ENCODE results near the gene FBXL19. TPM values are rescaled to one million over a fixed set of nuclear protein-coding genes. Genes with fewer than 3 reads are reported as not detected.

FBXL19 gene
- total and polyA plus RNA-seq, 2 of the 8 experiments (the other 6 are each of a cell fraction or from before 2014, with no cell fraction given): 47.2 to 72.2 TPM

- H3K18ac ChIP-seq (ENCODE audit: extremely low read depth, low read length): no peak overlapping the region
- H3K14ac ChIP-seq (ENCODE audit: insufficient read length): no peak overlapping the region
- H2BK20ac ChIP-seq (ENCODE audit: low read length): no peak overlapping the region
- no peak overlapping the region for H4K5ac ChIP-seq (ENCODE audit: insufficient read length, low read depth, low read length)
- H3K9me3 ChIP-seq (ENCODE audit: insufficient read depth in 2 of 2, low read depth in 1 of 2, low read length in 1 of 2): no peaks in the 10 kb centered on the region
- no peaks in the 10 kb centered on the region for H3K4me1 ChIP-seq (replicated peaks in 1 of 4; ENCODE audit: control insufficient read depth in 3 of 4, insufficient read depth in 4 of 4, low read length in 3 of 4)
- no peak overlapping the region for H3K27ac ChIP-seq (ENCODE audit: low read depth, low read length)
- no peaks in the 10 kb centered on the region for H3K79me2 ChIP-seq (ENCODE audit: control insufficient read depth in 1 of 2, insufficient read depth in 2 of 2, low read length in 2 of 2)
- no peak overlapping the region for H2AK5ac ChIP-seq (ENCODE audit: low read depth, low read length)
- H3K9ac ChIP-seq (replicated peaks in 1 of 4; ENCODE audit: extremely low read depth in 1 of 4, low read depth in 3 of 4, low read length in 3 of 4): no peak overlapping the region
- no peak overlapping the region for H4K91ac ChIP-seq (replicated peaks; ENCODE audit: insufficient read length, low read length)
- no peaks in the 10 kb centered on the region for H3K27me3 ChIP-seq (replicated peaks in 1 of 4; ENCODE audit: control insufficient read depth in 3 of 4, extremely low read depth in 1 of 4, insufficient read depth in 3 of 4, low read length in 3 of 4)
- no peak overlapping the region for H2BK15ac ChIP-seq (ENCODE audit: low read length)
- FAIRE-seq: no peak
- H3K4me2 ChIP-seq (ENCODE audit: insufficient read depth in 1 of 2, low read depth in 2 of 2, low read length in 2 of 2): no peak overlapping the region
- TF ChIP-seq GTF2F1 (IDR thresholded peaks at IDR 0.05; ENCODE audit: borderline replicate concordance, low read depth, low read length): no peak
- no peak for TF ChIP-seq RBBP5 (IDR thresholded peaks at IDR 0.05; ENCODE audit: borderline replicate concordance, low read depth, low read length)
- TF ChIP-seq CTCF (IDR thresholded peaks at IDR 0.05; ENCODE audit: control extremely low read depth in 1 of 3, insufficient read depth in 1 of 3, low read depth in 1 of 3, low read length in 3 of 3): no peak
- CTCF ChIA-PET (ENCODE audit: partially characterized antibody): interaction anchor here (0.7 to 4.7 kb wide), 8 partner anchors 8 to 124 kb away, joined by 3 to 26 read pairs (median 4); no protein-coding TSS in a partner anchor
- H4K20me1 ChIP-seq (replicated peaks in 1 of 2; ENCODE audit: control insufficient read depth in 1 of 2, insufficient read depth in 2 of 2, low read length in 2 of 2): peaks cover 1 to 19% of the 10 kb centered on the region in 2 experiments
- H2BK5ac ChIP-seq (ENCODE audit: low read depth, low read length): no peak overlapping the region
- WGBS, 2 experiments (ENCODE audit: extremely low coverage in 1 of 2, insufficient coverage in 1 of 2, insufficient read length in 1 of 2, insufficient replicate concordance in 2 of 2, low coverage in 1 of 2, low lambda C conversion rate in 2 of 2, missing lambda C conversion rate in 1 of 2): 90% methylated on average over 4 of the region's 4 CpGs; no CpG with 5 or more reads in 1 of the 2 experiments
- no peak overlapping the region for H3K4me3 ChIP-seq (ENCODE audit: extremely low read depth in 1 of 4, insufficient read depth in 2 of 4, low read depth in 3 of 4, low read length in 4 of 4)
- no peak overlapping the region for H2BK120ac ChIP-seq (replicated peaks; ENCODE audit: low read depth, low read length)
- H3K36me3 ChIP-seq (ENCODE audit: control insufficient read depth in 2 of 4, insufficient read depth in 4 of 4, low read length in 3 of 4): peaks cover 21 to 52% (median 46%) of the 10 kb centered on the region in 4 experiments
- no peak overlapping the region for H3K23ac ChIP-seq (ENCODE audit: insufficient read length)
- H2AFZ ChIP-seq (ENCODE audit: low read length): no peak overlapping the region
- no peak overlapping the region for H4K8ac ChIP-seq (ENCODE audit: extremely low read depth, insufficient read depth, low read length)
- H2BK12ac ChIP-seq (ENCODE audit: low read depth, low read length): no peak overlapping the region
- H3K79me1 ChIP-seq (ENCODE audit: low read depth, low read length): no peaks in the 10 kb centered on the region; the same call in 1 of the 2 replicates
- H3K4ac ChIP-seq (replicated peaks; ENCODE audit: insufficient read length, low read depth, low read length): no peak overlapping the region
- POLR2A ChIA-PET (ENCODE audit: partially characterized antibody): interaction anchor here (1.0 to 2.3 kb wide), 3 partner anchors 9 to 12 kb away, joined by 3 to 10 read pairs (median 9); partner anchors contain the start of gene HSD3B7
- no peak overlapping the region for H3K56ac ChIP-seq (replicated peaks; ENCODE audit: insufficient read length, low read depth, low read length)
- H3K23me2 ChIP-seq (ENCODE audit: low read depth, low read length): peaks cover 2% of the 10 kb centered on the region; the same call in 1 of the 2 replicates
- DNase-seq (ENCODE audit: low read depth in 1 of 2, low spot score in 2 of 2): no peak
Measured at GRCh38 chr16:30976486-30976885, 53.1 kb downstream of the FBXL19 start.
